OCI-LY3 (cell line): ENCODE measurements around the gene SFMBT1.

ENCODE experiments used
- CTCF ChIP-seq: fragments of 200-600, 300-600 bp; sonication (generic); IDR thresholded peaks from 2 replicates; pipeline ENCODE4 v1.5.1; 2014; ENCODE audit warnings: antibody characterized with exemption, low read length, low read depth
- EZH2phosphoT487 ChIP-seq: fragments of 200-600 bp; shearing (Covaris generic); IDR thresholded peaks from 2 replicates; pipeline ENCODE4 v1.6.1; 2018; ENCODE audit warnings: antibody characterized with exemption, mixed run types, low read depth

GRCh38 chr3:53065841-53066480, 20.1 kb upstream of the SFMBT1 start:
- TF ChIP-seq CTCF: no peak
- no peak for TF ChIP-seq EZH2phosphoT487
